ENCODE data around the gene HGFAC.

Gene HGFAC

GRCh38 chr4:3436048-3436797, 5.5 kb upstream of the HGFAC start:
- no peaks in the 10 kb centered on the region for H3K4me1 ChIP-seq (ENCODE audit: control insufficient read depth, insufficient read depth, low read length)
- no peak overlapping the region for H3K4me3 ChIP-seq (ENCODE audit: low read length in 2 of 2)
- no peaks in the 10 kb centered on the region for H3K27me3 ChIP-seq (ENCODE audit: control insufficient read depth in 1 of 2, insufficient read depth in 2 of 2, low read length in 2 of 2)
- H3K9me3 ChIP-seq (ENCODE audit: control insufficient read depth in 2 of 2, low read length in 2 of 2), result no peaks in the 10 kb centered on the region
- peaks cover 0 to 4% of the 10 kb centered on the region in 2 donors for H3K36me3 ChIP-seq (ENCODE audit: control insufficient read depth in 2 of 2, insufficient read depth in 2 of 2, low read length in 2 of 2)
- H3K27ac ChIP-seq (ENCODE audit: low read length), result no peak overlapping the region
- no peak overlapping the region for H3K9ac ChIP-seq (ENCODE audit: low read length in 2 of 2)

GRCh38 chr4:3436798-3437581, 4.8 kb upstream of the HGFAC start:
- Histone ChIP-seq H3K4me3 (ENCODE audit: low read length in 2 of 2) (no peak overlapping the region), H3K27ac (ENCODE audit: low read length) (no peak overlapping the region), H3K4me1 (ENCODE audit: control insufficient read depth, insufficient read depth, low read length) (no peaks in the 10 kb centered on the region), H3K27me3 (ENCODE audit: control insufficient read depth in 1 of 2, insufficient read depth in 2 of 2, low read length in 2 of 2) (no peaks in the 10 kb centered on the region), H3K36me3 (ENCODE audit: control insufficient read depth in 2 of 2, insufficient read depth in 2 of 2, low read length in 2 of 2) (no peaks in the 10 kb centered on the region), H3K9me3 (ENCODE audit: control insufficient read depth in 2 of 2, low read length in 2 of 2) (no peaks in the 10 kb centered on the region), H3K9ac (ENCODE audit: low read length in 2 of 2) (no peak overlapping the region)

- no peaks in the 10 kb centered on the region for H3K27me3 ChIP-seq (ENCODE audit: control insufficient read depth in 1 of 2, insufficient read depth in 2 of 2, low read length in 2 of 2)
- no peaks in the 10 kb centered on the region for H3K36me3 ChIP-seq (ENCODE audit: control insufficient read depth in 2 of 2, insufficient read depth in 2 of 2, low read length in 2 of 2)
- H3K9ac ChIP-seq (ENCODE audit: low read length in 2 of 2), result no peak overlapping the region
- H3K4me3 ChIP-seq (ENCODE audit: low read length in 2 of 2), result no peak overlapping the region
- H3K27ac ChIP-seq (ENCODE audit: low read length), result no peak overlapping the region
- no peaks in the 10 kb centered on the region for H3K9me3 ChIP-seq (ENCODE audit: control insufficient read depth in 2 of 2, low read length in 2 of 2)
- no peaks in the 10 kb centered on the region for H3K4me1 ChIP-seq (ENCODE audit: control insufficient read depth, insufficient read depth, low read length)
These were observed 4.2 kb upstream of the HGFAC start for GRCh38 chr4:3437582-3437936.

GRCh38 chr4:3437998-3438846, 3.5 kb upstream of the HGFAC start:
- Histone ChIP-seq H3K9ac (ENCODE audit: low read length in 2 of 2) (no peak overlapping the region), H3K9me3 (ENCODE audit: control insufficient read depth in 2 of 2, low read length in 2 of 2) (no peaks in the 10 kb centered on the region), H3K27me3 (ENCODE audit: control insufficient read depth in 1 of 2, insufficient read depth in 2 of 2, low read length in 2 of 2) (no peaks in the 10 kb centered on the region), H3K4me3 (ENCODE audit: low read length in 2 of 2) (no peak overlapping the region), H3K27ac (ENCODE audit: low read length) (no peak overlapping the region), H3K36me3 (ENCODE audit: control insufficient read depth in 2 of 2, insufficient read depth in 2 of 2, low read length in 2 of 2) (no peaks in the 10 kb centered on the region), H3K4me1 (ENCODE audit: control insufficient read depth, insufficient read depth, low read length) (peaks cover 2% of the 10 kb centered on the region)

GRCh38 chr4:3438847-3439180, 3.0 kb upstream of the HGFAC start:
- Histone ChIP-seq H3K9ac (ENCODE audit: low read length in 2 of 2) (no peak overlapping the region), H3K27ac (ENCODE audit: low read length) (no peak overlapping the region), H3K27me3 (ENCODE audit: control insufficient read depth in 1 of 2, insufficient read depth in 2 of 2, low read length in 2 of 2) (no peaks in the 10 kb centered on the region), H3K9me3 (ENCODE audit: control insufficient read depth in 2 of 2, low read length in 2 of 2) (no peaks in the 10 kb centered on the region), H3K36me3 (ENCODE audit: control insufficient read depth in 2 of 2, insufficient read depth in 2 of 2, low read length in 2 of 2) (no peaks in the 10 kb centered on the region), H3K4me1 (ENCODE audit: control insufficient read depth, insufficient read depth, low read length) (peaks cover 2% of the 10 kb centered on the region), H3K4me3 (ENCODE audit: low read length in 2 of 2) (no peak overlapping the region)

GRCh38 chr4:3439391-3439790, 2.4 kb upstream of the HGFAC start:
- Histone ChIP-seq H3K36me3 (ENCODE audit: control insufficient read depth in 2 of 2, insufficient read depth in 2 of 2, low read length in 2 of 2) (no peaks in the 10 kb centered on the region), H3K4me3 (ENCODE audit: low read length in 2 of 2) (no peak overlapping the region), H3K27ac (ENCODE audit: low read length) (no peak overlapping the region), H3K9ac (ENCODE audit: low read length in 2 of 2) (no peak overlapping the region), H3K27me3 (ENCODE audit: control insufficient read depth in 1 of 2, insufficient read depth in 2 of 2, low read length in 2 of 2) (no peaks in the 10 kb centered on the region), H3K4me1 (ENCODE audit: control insufficient read depth, insufficient read depth, low read length) (peaks cover 2% of the 10 kb centered on the region), H3K9me3 (ENCODE audit: control insufficient read depth in 2 of 2, low read length in 2 of 2) (no peaks in the 10 kb centered on the region)

- no peak overlapping the region for H3K27ac ChIP-seq (ENCODE audit: low read length)
These were observed 1.8 kb upstream of the HGFAC start for GRCh38 chr4:3440011-3440410.

GRCh38 chr4:3440979-3441500, 728 bp upstream of the HGFAC start:
- Histone ChIP-seq H3K4me1 (ENCODE audit: control insufficient read depth, insufficient read depth, low read length) (peaks cover 2% of the 10 kb centered on the region), H3K9ac (ENCODE audit: low read length in 2 of 2) (no peak overlapping the region), H3K36me3 (ENCODE audit: control insufficient read depth in 2 of 2, insufficient read depth in 2 of 2, low read length in 2 of 2) (no peaks in the 10 kb centered on the region), H3K27me3 (ENCODE audit: control insufficient read depth in 1 of 2, insufficient read depth in 2 of 2, low read length in 2 of 2) (no peaks in the 10 kb centered on the region), H3K9me3 (ENCODE audit: control insufficient read depth in 2 of 2, low read length in 2 of 2) (no peaks in the 10 kb centered on the region), H3K4me3 (ENCODE audit: low read length in 2 of 2) (no peak overlapping the region), H3K27ac (ENCODE audit: low read length) (no peak overlapping the region)

More at GRCh38 chr4:3440011-3440410, 1.8 kb upstream of the HGFAC start:
- Histone ChIP-seq H3K36me3 (ENCODE audit: control insufficient read depth in 2 of 2, insufficient read depth in 2 of 2, low read length in 2 of 2) (no peaks in the 10 kb centered on the region), H3K27me3 (ENCODE audit: control insufficient read depth in 1 of 2, insufficient read depth in 2 of 2, low read length in 2 of 2) (no peaks in the 10 kb centered on the region), H3K4me1 (ENCODE audit: control insufficient read depth, insufficient read depth, low read length) (peaks cover 2% of the 10 kb centered on the region), H3K9me3 (ENCODE audit: control insufficient read depth in 2 of 2, low read length in 2 of 2) (no peaks in the 10 kb centered on the region), H3K9ac (ENCODE audit: low read length in 2 of 2) (no peak overlapping the region), H3K4me3 (ENCODE audit: low read length in 2 of 2) (no peak overlapping the region)

- no peaks in the 10 kb centered on the region for H3K36me3 ChIP-seq (ENCODE audit: control insufficient read depth in 2 of 2, insufficient read depth in 2 of 2, low read length in 2 of 2)
- H3K27me3 ChIP-seq (ENCODE audit: control insufficient read depth in 1 of 2, insufficient read depth in 2 of 2, low read length in 2 of 2), result no peaks in the 10 kb centered on the region
- no peak overlapping the region for H3K4me3 ChIP-seq (ENCODE audit: low read length in 2 of 2)
- no peak overlapping the region for H3K27ac ChIP-seq (ENCODE audit: low read length)
- H3K4me1 ChIP-seq (ENCODE audit: control insufficient read depth, insufficient read depth, low read length), result peaks cover 2% of the 10 kb centered on the region
- no peak overlapping the region for H3K9ac ChIP-seq (ENCODE audit: low read length in 2 of 2)
- no peaks in the 10 kb centered on the region for H3K9me3 ChIP-seq (ENCODE audit: control insufficient read depth in 2 of 2, low read length in 2 of 2)
These were observed 741 bp downstream of the HGFAC start for GRCh38 chr4:3442460-3442958.

- H3K4me3 ChIP-seq (ENCODE audit: low read length in 2 of 2), result no peak overlapping the region
- H3K36me3 ChIP-seq (ENCODE audit: control insufficient read depth in 2 of 2, insufficient read depth in 2 of 2, low read length in 2 of 2), result no peaks in the 10 kb centered on the region
- H3K4me1 ChIP-seq (ENCODE audit: control insufficient read depth, insufficient read depth, low read length), result peaks cover 2% of the 10 kb centered on the region
- no peaks in the 10 kb centered on the region for H3K27me3 ChIP-seq (ENCODE audit: control insufficient read depth in 1 of 2, insufficient read depth in 2 of 2, low read length in 2 of 2)
- no peak overlapping the region for H3K27ac ChIP-seq (ENCODE audit: low read length)
- no peak overlapping the region for H3K9ac ChIP-seq (ENCODE audit: low read length in 2 of 2)
- no peaks in the 10 kb centered on the region for H3K9me3 ChIP-seq (ENCODE audit: control insufficient read depth in 2 of 2, low read length in 2 of 2)
These were observed 1.4 kb downstream of the HGFAC start for GRCh38 chr4:3442959-3443749.

Measured in stomach smooth muscle (tissue), 2 donors.